Measurements from ENCODE around the gene DDX1. TPM values are rescaled to one million over a fixed set of nuclear protein-coding genes. Genes with fewer than 3 reads are reported as not detected.

DDX1 gene
- total and polyA plus RNA-seq, 9 of the 15 experiments (the other 6 are each of a cell fraction or from before 2014, with no cell fraction given) = 116 to 277 (median 232) TPM

GRCh38 chr2:15615301-15615920 lies 23.7 kb downstream of the DDX1 start:
- Histone ChIP-seq H3K79me2 (ENCODE audit: control insufficient read depth, insufficient read depth, low read length) (no peaks in the 10 kb centered on the region), H3K36me3 (ENCODE audit: control insufficient read depth, insufficient read depth, low read length) (peaks cover 74% of the 10 kb centered on the region), H3K4me1 (replicated peaks in 1 of 2; ENCODE audit: control insufficient read depth in 2 of 2, insufficient read depth in 2 of 2, low read length in 2 of 2) (peaks cover 0 to 6% of the 10 kb centered on the region in 2 experiments; a peak in 1 of 5 replicates), H3K4me2 (ENCODE audit: insufficient read depth, low read length) (no peak overlapping the region), H4K20me1 (replicated peaks; ENCODE audit: control insufficient read depth, insufficient read depth, low read length) (no peaks in the 10 kb centered on the region), H3K4me3 (no peak overlapping the region), H3K27ac (ENCODE audit: extremely low read depth, low read depth, low read length) (no peak overlapping the region), H3K9ac (ENCODE audit: insufficient read depth in 1 of 2, low read depth in 2 of 2, low read length in 2 of 2) (no peak overlapping the region), H3K9me1 (ENCODE audit: control insufficient read depth, insufficient read depth, low read length) (peaks cover 3% of the 10 kb centered on the region), H3K9me3 (replicated peaks; ENCODE audit: control insufficient read depth, insufficient read depth, low read depth, low read length) (no peaks in the 10 kb centered on the region), H3K27me3 (ENCODE audit: control insufficient read depth in 2 of 2, insufficient read depth in 2 of 2, low read length in 2 of 2) (no peaks in the 10 kb centered on the region), H2AFZ (ENCODE audit: low read depth, low read length) (no peak overlapping the region)
- no peak for TF ChIP-seq SMAD2 (IDR thresholded peaks at IDR 0.05; ENCODE audit: low read depth, low read length)
- no peak for TF ChIP-seq MYNN (IDR thresholded peaks at IDR 0.05)
- TF ChIP-seq MYNN (CRISPR knock-in tag; IDR thresholded peaks at IDR 0.05) = no peak
- no peak for TF ChIP-seq RBBP5 (IDR thresholded peaks at IDR 0.05; ENCODE audit: borderline replicate concordance, insufficient read depth, low read length, poor library complexity, severe bottlenecking)
- TF ChIP-seq ZNF41 (CRISPR knock-in tag; conservative IDR thresholded peaks at IDR 0.05) = no peak
- TF ChIP-seq CREB3 (tag; conservative IDR thresholded peaks at IDR 0.05; ENCODE audit: low read depth) = no peak
- in situ Hi-C loops (cut with MboI) (no loop called here), intact Hi-C loops (cut with micrococcal nuclease) (no loop called here)
- POLR2A ChIA-PET = interaction anchor here (0.5 to 1.6 kb wide), 2 partner anchors 24 to 81 kb away, joined by 3 to 4 read pairs; partner anchors contain the start of gene DDX1
- ATAC-seq (no peak), DNase-seq (ENCODE audit: extremely low read depth in 1 of 4, low spot score in 3 of 4) (no peak), FAIRE-seq (peak; percentile 35)
- no TSS peak for BruUV-seq (replicated peaks)
- WGBS (ENCODE audit: insufficient coverage, low coverage, missing lambda C conversion rate) = 95% methylated on average over 3 of the region's 3 CpGs
- CTCF ChIA-PET (ENCODE audit: low intra/inter-chr PET ratio) = no interaction called here

Measured in K562 (cell line).